IMR-90 (cell line): ENCODE measurements around the gene RIBC1. TPM values are rescaled to one million over a fixed set of nuclear protein-coding genes. Genes with fewer than 3 reads are reported as not detected.

Source experiments
- ATAC-seq: fragments of 200-7000 bp; cut with Tn5 transposase; 2 replicates; pipeline ENCODE4 v1.9.1; 2020; ENCODE audit warnings: low read depth, mild to moderate bottlenecking, moderate library complexity
- BruUV-seq: library from RNA; stranded (reverse); fragments of 400-500 nt; replicated peaks from 2 replicates; lab custom pipeline; 2021; lab: Mats Ljungman, UMichigan
- CTCF ChIA-PET: fragments of 300-600 bp; formaldehyde crosslinking; extraction: SDS; loops from one replicate; lab custom pipeline; 2021; ENCODE audit warnings: antibody characterized with exemption; lab: Yijun Ruan, JAX
- POLR2A ChIA-PET: fragments of 300-600 bp; sonication (Branson Sonifier 250); formaldehyde crosslinking; loops from one replicate; lab custom pipeline; 2022; ENCODE audit warnings: antibody characterized with exemption; ENCODE audit not compliant: unreplicated experiment; lab: Charles Lee
- DNase-seq: peaks from one replicate; pipeline ENCODE4 v3.0.0; 2013
- H2AFZ ChIP-seq: replicated peaks from 2 replicates; pipeline ENCODE3; 2013; ENCODE audit warnings: low read length, mild to moderate bottlenecking; ENCODE audit not compliant: poor library complexity
- H2AK5ac ChIP-seq: 2 replicates; pipeline ENCODE4 v1.6.1; 2013; ENCODE audit warnings: low read depth, low read length, inconsistent platforms
- H2AK9ac ChIP-seq: replicated peaks from 2 replicates; pipeline ENCODE3; 2013; ENCODE audit warnings: mild to moderate bottlenecking, low read depth, low read length, moderate library complexity; ENCODE audit not compliant: poor library complexity
- H2BK120ac ChIP-seq: 2 replicates; pipeline ENCODE4 v1.6.1; 2013; ENCODE audit warnings: low read depth, low read length, inconsistent platforms
- H2BK15ac ChIP-seq: 3 replicates; pipeline ENCODE4 v1.6.1; 2013; ENCODE audit warnings: low read depth, low read length, inconsistent platforms
- H2BK20ac ChIP-seq: 2 replicates; pipeline ENCODE4 v1.6.1; 2013; ENCODE audit warnings: low read depth, mild to moderate bottlenecking, inconsistent platforms, low read length, moderate library complexity
- H2BK5ac ChIP-seq: 2 replicates; pipeline ENCODE4 v1.6.1; 2013; ENCODE audit warnings: mild to moderate bottlenecking, low read depth, low read length, inconsistent platforms; ENCODE audit not compliant: poor library complexity, severe bottlenecking
- H3K14ac ChIP-seq: replicated peaks from 2 replicates; pipeline ENCODE4 v1.6.1; 2013; ENCODE audit warnings: low read depth, low read length, inconsistent platforms
- H3K18ac ChIP-seq: 2 replicates; pipeline ENCODE4 v1.6.1; 2013; ENCODE audit warnings: low read depth, low read length, control low read depth
- H3K23ac ChIP-seq: 2 replicates; pipeline ENCODE4 v1.6.1; 2013; ENCODE audit warnings: low read depth, low read length, inconsistent platforms
- H3K27ac ChIP-seq: 2 replicates; pipeline ENCODE4 v1.5.1; 2013; ENCODE audit warnings: mild to moderate bottlenecking, control low read depth, low read length; ENCODE audit not compliant: insufficient read depth
- H3K27me3 ChIP-seq: 2 replicates; pipeline ENCODE4 v1.6.1; 2013; ENCODE audit warnings: low read length; ENCODE audit not compliant: control insufficient read depth, insufficient read depth
- H3K36me3 ChIP-seq: 2 replicates; pipeline ENCODE4 v1.6.1; 2013; ENCODE audit warnings: low read length, mixed read lengths; ENCODE audit not compliant: control insufficient read depth, insufficient read depth
- H3K4ac ChIP-seq: 2 replicates; pipeline ENCODE4 v1.6.1; 2013; ENCODE audit warnings: low read depth, low read length, inconsistent platforms
- H3K4me1 ChIP-seq: 2 replicates; pipeline ENCODE4 v1.6.1; 2013; ENCODE audit warnings: low read length, mixed read lengths; ENCODE audit not compliant: control insufficient read depth, insufficient read depth
- H3K4me2 ChIP-seq: 2 replicates; pipeline ENCODE4 v1.6.1; 2013; ENCODE audit warnings: low read depth, mild to moderate bottlenecking, control low read depth, low read length, moderate library complexity
- H3K4me3 ChIP-seq: 2 replicates; pipeline ENCODE4 v1.5.1; 2013; ENCODE audit warnings: low read depth, mild to moderate bottlenecking, control low read depth, low read length, moderate library complexity; ENCODE audit not compliant: insufficient read depth
- H3K56ac ChIP-seq: 2 replicates; pipeline ENCODE4 v1.6.1; 2013; ENCODE audit warnings: low read length, inconsistent platforms; ENCODE audit not compliant: insufficient read depth; ENCODE audit errors: extremely low read depth
- H3K79me1 ChIP-seq, 2 experiments: 2 replicates each; pipeline ENCODE4 v1.6.1; 2013; ENCODE audit warnings: low read length in 2 of 2, inconsistent platforms in 1 of 2, low read depth in 1 of 2
- H3K9ac ChIP-seq: 2 replicates; pipeline ENCODE4 v1.6.1; 2013; ENCODE audit warnings: low read depth, low read length, control low read depth
- H3K9me1 ChIP-seq: 2 replicates; pipeline ENCODE4 v1.6.1; 2013; ENCODE audit warnings: low read length, inconsistent platforms; ENCODE audit not compliant: insufficient read depth
- H3K9me3 ChIP-seq: 2 replicates; pipeline ENCODE4 v1.6.1; 2013; ENCODE audit warnings: low read length; ENCODE audit not compliant: control insufficient read depth, insufficient read depth
- H4K20me1 ChIP-seq: 2 replicates; pipeline ENCODE4 v1.6.1; 2013; ENCODE audit warnings: low read length, inconsistent platforms; ENCODE audit not compliant: insufficient read depth
- H4K5ac ChIP-seq: 2 replicates; pipeline ENCODE4 v1.6.1; 2013; ENCODE audit warnings: mild to moderate bottlenecking, low read depth, low read length, control low read depth
- H4K8ac ChIP-seq, 2 experiments: 2 replicates each; pipeline ENCODE4 v1.6.1; 2013; ENCODE audit warnings: low read depth in 2 of 2, low read length in 2 of 2, control low read depth in 1 of 2, inconsistent platforms in 1 of 2
- H4K91ac ChIP-seq: 2 replicates; pipeline ENCODE4 v1.6.1; 2013; ENCODE audit warnings: low read depth, low read length, inconsistent platforms; ENCODE audit not compliant: insufficient read depth
- CEBPB ChIP-seq: IDR thresholded peaks from 2 replicates; pipeline ENCODE4 v1.6.1; 2012; ENCODE audit warnings: low read depth, low read length, improper control_type of control experiment
- CHD1 ChIP-seq: IDR thresholded peaks from 2 replicates; pipeline ENCODE4 v1.6.1; 2012; ENCODE audit warnings: low read depth, low read length, improper control_type of control experiment
- ELK1 ChIP-seq: fragments of 150-350 bp; IDR thresholded peaks from 2 replicates; pipeline ENCODE4 v1.6.1; 2016; ENCODE audit warnings: low read depth, mild to moderate bottlenecking, low read length, moderate library complexity, borderline replicate concordance
- MAFK ChIP-seq: IDR thresholded peaks from 2 replicates; pipeline ENCODE4 v1.6.1; 2012; ENCODE audit warnings: low read depth, low read length, improper control_type of control experiment
- MAZ ChIP-seq: IDR thresholded peaks from 2 replicates; pipeline ENCODE4 v1.6.1; 2012; ENCODE audit warnings: low read depth, mild to moderate bottlenecking, low read length, improper control_type of control experiment, moderate library complexity, borderline replicate concordance
- POLR2A ChIP-seq: IDR thresholded peaks from 2 replicates; pipeline ENCODE4 v1.6.1; 2012; ENCODE audit warnings: mild to moderate bottlenecking, low read depth, low read length
- SMC3 ChIP-seq: fragments of 150-350 bp; IDR thresholded peaks from 2 replicates; pipeline ENCODE4 v1.6.1; 2016; ENCODE audit warnings: low read depth, mild to moderate bottlenecking, antibody characterized with exemption, low read length, moderate library complexity
- WGBS, 2 experiments: methylation state at CpG; one replicate each; pipeline versions ENCODE4 v1.1.5 to v1.1.7; 2013; ENCODE audit warnings: missing lambda C conversion rate in 2 of 2; ENCODE audit not compliant: insufficient read length in 1 of 2; ENCODE audit errors: extremely low coverage in 2 of 2; 5-methylcytosine and 5-hydroxymethylcytosine counted together
- dilution Hi-C: fragments of 300-500 bp; cut with HindIII; formaldehyde crosslinking; loops from one replicate; pipeline ENCODE4 v1.14.3; 2018; ENCODE audit warnings: low sequenced_read_pairs; ENCODE audit not compliant: unreplicated experiment
- in situ Hi-C: fragments of 300-500 bp; cut with MboI; formaldehyde crosslinking; loops from 3 replicates; pipeline ENCODE4 v1.14.3; 2019; ENCODE audit warnings: low sequenced_read_pairs, inconsistent platforms, mixed read lengths
- intact Hi-C: fragments of 100-400 bp; cut with micrococcal nuclease; formaldehyde crosslinking; loops from 2 replicates; pipeline ENCODE4 v1.10.0; 2022
- polyA plus RNA-seq, 3 experiments: library from polyadenylated mRNA; depleted of rRNA; stranded (reverse); fragments of >200 nt; gene quantifications; 2 replicates each; pipeline ENCODE4 v1.2.3, GENCODE V29; 2012; ENCODE audit warnings: low replicate concordance in 1 of 3
- total RNA-seq: library from RNA; depleted of rRNA; stranded (reverse); fragments of >200 nt; gene quantifications from 2 replicates; pipeline ENCODE4 v1.2.3, GENCODE V29; 2012

RIBC1 gene
- total and polyA plus RNA-seq, 2 of the 4 experiments (the other 2 are of a cell fraction): 0.31 to 0.36 TPM

DNA sequence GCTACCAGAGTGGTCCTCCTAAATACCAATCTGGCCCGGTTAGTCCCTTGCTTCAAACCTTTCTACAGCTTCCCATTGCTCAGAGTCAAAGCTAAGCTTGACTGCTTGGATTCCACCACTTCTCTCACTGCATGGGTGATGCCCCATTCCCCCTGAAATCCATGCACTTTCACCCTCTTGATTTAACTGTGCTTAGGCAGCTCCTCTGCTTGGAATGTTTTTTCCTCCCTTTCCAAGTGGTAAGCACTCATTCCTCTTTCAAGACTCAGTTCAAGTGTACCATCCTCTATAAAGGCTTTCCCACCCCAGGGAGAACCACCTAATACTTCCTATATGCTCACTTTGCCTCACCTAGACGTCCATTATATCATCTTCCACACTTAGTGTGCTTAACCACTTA, 49.4 kb upstream of the RIBC1 start:
- Histone ChIP-seq H2AK9ac (no peak overlapping the region), H3K4me3 (no peak overlapping the region), H2AFZ (no peak overlapping the region), H2AK5ac (no peak overlapping the region), H3K23ac (no peak overlapping the region), H4K20me1 (no peaks in the 10 kb centered on the region), H4K8ac (no peak overlapping the region), H3K9me1 (no peaks in the 10 kb centered on the region), H3K4me1 (peaks cover 2% of the 10 kb centered on the region; the same call in 1 of the 2 replicates), H3K9me3 (0 out of 2 replicates have a peak, but pooled peaks cover 2% of the 10 kb centered on the region), H3K9ac (no peak overlapping the region), H3K14ac (no peak overlapping the region), H3K79me1 (no peaks in the 10 kb centered on the region), H3K18ac (no peak overlapping the region), H2BK15ac (no peak overlapping the region), H2BK120ac (no peak overlapping the region), H2BK5ac (no peak overlapping the region), H3K27me3 (peaks cover 5% of the 10 kb centered on the region; the same call in 1 of the 2 replicates), H3K36me3 (peaks cover 8% of the 10 kb centered on the region), H3K27ac (no peak overlapping the region), H3K4me2 (no peak overlapping the region), H3K56ac (no peak overlapping the region), H3K4ac (no peak overlapping the region), H2BK20ac (no peak overlapping the region), H4K91ac (no peak overlapping the region), H4K5ac (no peak overlapping the region)
- ChIA-PET POLR2A (no interaction called here), CTCF (no interaction called here)
- dilution Hi-C loops (no loop called here), intact Hi-C loops (no loop called here), in situ Hi-C loops (no loop called here)
- TF ChIP-seq SMC3 (no peak), MAZ (no peak), CHD1 (no peak), MAFK (no peak), ELK1 (no peak), CEBPB (no peak), POLR2A (no peak)
- 83% methylated on average over 1 of the region's 2 CpGs; no CpG with 5 or more reads in 1 of the 2 experiments for WGBS, 2 experiments
- ATAC-seq (no peak), DNase-seq (no peak)
- BruUV-seq: no TSS peak
